Measurements from ENCODE around the gene EXOSC2. TPM values are rescaled to one million over a fixed set of nuclear protein-coding genes. Genes with fewer than 3 reads are reported as not detected.

The EXOSC2 gene
- total and polyA plus RNA-seq, 2 experiments from 2014 or later = 37.6 to 77.7 TPM

- Mint-ChIP-seq H3K36me3 (ENCODE audit: low read depth) (no peaks in the 10 kb centered on the region), H3K4me3 (no peak overlapping the region), H3K4me1 (no peaks in the 10 kb centered on the region; the same call in 2 of the 3 replicates), H3K27ac (no peak overlapping the region), H3K9me3 (no peaks in the 10 kb centered on the region), H3K27me3 (ENCODE audit: insufficient read depth, low read depth, poor library complexity) (no peaks in the 10 kb centered on the region)
- no peak overlapping the region for H2AFZ ChIP-seq
- DNase-seq (ENCODE audit: low spot score) = no peak
- no peak for TF ChIP-seq EZH2 (IDR thresholded peaks at IDR 0.05; ENCODE audit: low read depth, unreplicated experiment)
- TF ChIP-seq ZNF114 (CRISPR knock-in tag; IDR thresholded peaks at IDR 0.05) = no peak
- TF ChIP-seq CREB1 (CRISPR knock-in tag; IDR thresholded peaks at IDR 0.05; ENCODE audit: low read depth) = no peak
- no peak for TF ChIP-seq EZH2phosphoT487 (IDR thresholded peaks at IDR 0.05; ENCODE audit: unreplicated experiment)
- TF ChIP-seq, protein P1, sequence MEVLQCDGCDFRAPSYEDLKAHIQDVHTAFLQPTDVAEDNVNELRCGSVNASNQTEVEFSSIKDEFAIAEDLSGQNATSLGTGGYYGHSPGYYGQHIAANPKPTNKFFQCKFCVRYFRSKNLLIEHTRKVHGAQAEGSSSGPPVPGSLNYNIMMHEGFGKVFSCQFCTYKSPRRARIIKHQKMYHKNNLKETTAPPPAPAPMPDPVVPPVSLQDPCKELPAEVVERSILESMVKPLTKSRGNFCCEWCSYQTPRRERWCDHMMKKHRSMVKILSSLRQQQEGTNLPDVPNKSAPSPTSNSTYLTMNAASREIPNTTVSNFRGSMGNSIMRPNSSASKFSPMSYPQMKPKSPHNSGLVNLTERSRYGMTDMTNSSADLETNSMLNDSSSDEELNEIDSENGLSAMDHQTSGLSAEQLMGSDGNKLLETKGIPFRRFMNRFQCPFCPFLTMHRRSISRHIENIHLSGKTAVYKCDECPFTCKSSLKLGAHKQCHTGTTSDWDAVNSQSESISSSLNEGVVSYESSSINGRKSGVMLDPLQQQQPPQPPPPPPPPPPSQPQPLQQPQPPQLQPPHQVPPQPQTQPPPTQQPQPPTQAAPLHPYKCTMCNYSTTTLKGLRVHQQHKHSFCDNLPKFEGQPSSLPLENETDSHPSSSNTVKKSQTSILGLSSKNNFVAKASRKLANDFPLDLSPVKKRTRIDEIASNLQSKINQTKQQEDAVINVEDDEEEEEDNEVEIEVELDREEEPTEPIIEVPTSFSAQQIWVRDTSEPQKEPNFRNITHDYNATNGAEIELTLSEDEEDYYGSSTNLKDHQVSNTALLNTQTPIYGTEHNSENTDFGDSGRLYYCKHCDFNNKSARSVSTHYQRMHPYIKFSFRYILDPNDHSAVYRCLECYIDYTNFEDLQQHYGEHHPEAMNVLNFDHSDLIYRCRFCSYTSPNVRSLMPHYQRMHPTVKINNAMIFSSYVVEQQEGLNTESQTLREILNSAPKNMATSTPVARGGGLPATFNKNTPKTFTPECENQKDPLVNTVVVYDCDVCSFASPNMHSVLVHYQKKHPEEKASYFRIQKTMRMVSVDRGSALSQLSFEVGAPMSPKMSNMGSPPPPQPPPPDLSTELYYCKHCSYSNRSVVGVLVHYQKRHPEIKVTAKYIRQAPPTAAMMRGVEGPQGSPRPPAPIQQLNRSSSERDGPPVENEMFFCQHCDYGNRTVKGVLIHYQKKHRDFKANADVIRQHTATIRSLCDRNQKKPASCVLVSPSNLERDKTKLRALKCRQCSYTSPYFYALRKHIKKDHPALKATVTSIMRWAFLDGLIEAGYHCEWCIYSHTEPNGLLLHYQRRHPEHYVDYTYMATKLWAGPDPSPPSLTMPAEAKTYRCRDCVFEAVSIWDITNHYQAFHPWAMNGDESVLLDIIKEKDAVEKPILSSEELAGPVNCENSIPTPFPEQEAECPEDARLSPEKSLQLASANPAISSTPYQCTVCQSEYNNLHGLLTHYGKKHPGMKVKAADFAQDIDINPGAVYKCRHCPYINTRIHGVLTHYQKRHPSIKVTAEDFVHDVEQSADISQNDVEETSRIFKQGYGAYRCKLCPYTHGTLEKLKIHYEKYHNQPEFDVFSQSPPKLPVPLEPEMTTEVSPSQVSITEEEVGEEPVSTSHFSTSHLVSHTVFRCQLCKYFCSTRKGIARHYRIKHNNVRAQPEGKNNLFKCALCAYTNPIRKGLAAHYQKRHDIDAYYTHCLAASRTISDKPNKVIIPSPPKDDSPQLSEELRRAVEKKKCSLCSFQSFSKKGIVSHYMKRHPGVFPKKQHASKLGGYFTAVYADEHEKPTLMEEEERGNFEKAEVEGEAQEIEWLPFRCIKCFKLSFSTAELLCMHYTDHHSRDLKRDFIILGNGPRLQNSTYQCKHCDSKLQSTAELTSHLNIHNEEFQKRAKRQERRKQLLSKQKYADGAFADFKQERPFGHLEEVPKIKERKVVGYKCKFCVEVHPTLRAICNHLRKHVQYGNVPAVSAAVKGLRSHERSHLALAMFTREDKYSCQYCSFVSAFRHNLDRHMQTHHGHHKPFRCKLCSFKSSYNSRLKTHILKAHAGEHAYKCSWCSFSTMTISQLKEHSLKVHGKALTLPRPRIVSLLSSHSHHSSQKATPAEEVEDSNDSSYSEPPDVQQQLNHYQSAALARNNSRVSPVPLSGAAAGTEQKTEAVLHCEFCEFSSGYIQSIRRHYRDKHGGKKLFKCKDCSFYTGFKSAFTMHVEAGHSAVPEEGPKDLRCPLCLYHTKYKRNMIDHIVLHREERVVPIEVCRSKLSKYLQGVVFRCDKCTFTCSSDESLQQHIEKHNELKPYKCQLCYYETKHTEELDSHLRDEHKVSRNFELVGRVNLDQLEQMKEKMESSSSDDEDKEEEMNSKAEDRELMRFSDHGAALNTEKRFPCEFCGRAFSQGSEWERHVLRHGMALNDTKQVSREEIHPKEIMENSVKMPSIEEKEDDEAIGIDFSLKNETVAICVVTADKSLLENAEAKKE (CRISPR knock-in tag; IDR thresholded peaks at IDR 0.05) = no peak
- TF ChIP-seq, protein P2, sequence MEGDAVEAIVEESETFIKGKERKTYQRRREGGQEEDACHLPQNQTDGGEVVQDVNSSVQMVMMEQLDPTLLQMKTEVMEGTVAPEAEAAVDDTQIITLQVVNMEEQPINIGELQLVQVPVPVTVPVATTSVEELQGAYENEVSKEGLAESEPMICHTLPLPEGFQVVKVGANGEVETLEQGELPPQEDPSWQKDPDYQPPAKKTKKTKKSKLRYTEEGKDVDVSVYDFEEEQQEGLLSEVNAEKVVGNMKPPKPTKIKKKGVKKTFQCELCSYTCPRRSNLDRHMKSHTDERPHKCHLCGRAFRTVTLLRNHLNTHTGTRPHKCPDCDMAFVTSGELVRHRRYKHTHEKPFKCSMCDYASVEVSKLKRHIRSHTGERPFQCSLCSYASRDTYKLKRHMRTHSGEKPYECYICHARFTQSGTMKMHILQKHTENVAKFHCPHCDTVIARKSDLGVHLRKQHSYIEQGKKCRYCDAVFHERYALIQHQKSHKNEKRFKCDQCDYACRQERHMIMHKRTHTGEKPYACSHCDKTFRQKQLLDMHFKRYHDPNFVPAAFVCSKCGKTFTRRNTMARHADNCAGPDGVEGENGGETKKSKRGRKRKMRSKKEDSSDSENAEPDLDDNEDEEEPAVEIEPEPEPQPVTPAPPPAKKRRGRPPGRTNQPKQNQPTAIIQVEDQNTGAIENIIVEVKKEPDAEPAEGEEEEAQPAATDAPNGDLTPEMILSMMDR (conservative IDR thresholded peaks at IDR 0.05; ENCODE audit: low read depth in 2 of 2) = no peak
- TF ChIP-seq, protein P3, sequence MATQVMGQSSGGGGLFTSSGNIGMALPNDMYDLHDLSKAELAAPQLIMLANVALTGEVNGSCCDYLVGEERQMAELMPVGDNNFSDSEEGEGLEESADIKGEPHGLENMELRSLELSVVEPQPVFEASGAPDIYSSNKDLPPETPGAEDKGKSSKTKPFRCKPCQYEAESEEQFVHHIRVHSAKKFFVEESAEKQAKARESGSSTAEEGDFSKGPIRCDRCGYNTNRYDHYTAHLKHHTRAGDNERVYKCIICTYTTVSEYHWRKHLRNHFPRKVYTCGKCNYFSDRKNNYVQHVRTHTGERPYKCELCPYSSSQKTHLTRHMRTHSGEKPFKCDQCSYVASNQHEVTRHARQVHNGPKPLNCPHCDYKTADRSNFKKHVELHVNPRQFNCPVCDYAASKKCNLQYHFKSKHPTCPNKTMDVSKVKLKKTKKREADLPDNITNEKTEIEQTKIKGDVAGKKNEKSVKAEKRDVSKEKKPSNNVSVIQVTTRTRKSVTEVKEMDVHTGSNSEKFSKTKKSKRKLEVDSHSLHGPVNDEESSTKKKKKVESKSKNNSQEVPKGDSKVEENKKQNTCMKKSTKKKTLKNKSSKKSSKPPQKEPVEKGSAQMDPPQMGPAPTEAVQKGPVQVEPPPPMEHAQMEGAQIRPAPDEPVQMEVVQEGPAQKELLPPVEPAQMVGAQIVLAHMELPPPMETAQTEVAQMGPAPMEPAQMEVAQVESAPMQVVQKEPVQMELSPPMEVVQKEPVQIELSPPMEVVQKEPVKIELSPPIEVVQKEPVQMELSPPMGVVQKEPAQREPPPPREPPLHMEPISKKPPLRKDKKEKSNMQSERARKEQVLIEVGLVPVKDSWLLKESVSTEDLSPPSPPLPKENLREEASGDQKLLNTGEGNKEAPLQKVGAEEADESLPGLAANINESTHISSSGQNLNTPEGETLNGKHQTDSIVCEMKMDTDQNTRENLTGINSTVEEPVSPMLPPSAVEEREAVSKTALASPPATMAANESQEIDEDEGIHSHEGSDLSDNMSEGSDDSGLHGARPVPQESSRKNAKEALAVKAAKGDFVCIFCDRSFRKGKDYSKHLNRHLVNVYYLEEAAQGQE (IDR thresholded peaks at IDR 0.05; ENCODE audit: unreplicated experiment) = no peak
- no peak for TF ChIP-seq STAT1 (IDR thresholded peaks at IDR 0.05; ENCODE audit: unreplicated experiment)
- no peak for TF ChIP-seq NANOG (IDR thresholded peaks at IDR 0.05; ENCODE audit: borderline replicate concordance)
- no peak for TF ChIP-seq POLR2AphosphoS5 (IDR thresholded peaks at IDR 0.05; ENCODE audit: low read depth)
- TF ChIP-seq ZNF331 (CRISPR knock-in tag; IDR thresholded peaks at IDR 0.05; ENCODE audit: low read depth) = no peak
- TF ChIP-seq ETS1 (IDR thresholded peaks at IDR 0.05) = no peak
- no peak for TF ChIP-seq JUNB (IDR thresholded peaks at IDR 0.05; ENCODE audit: unreplicated experiment)
- H3K27ac ChIP-seq (ENCODE audit: low read depth) = no peak overlapping the region
- peaks cover 86% of the 10 kb centered on the region for H3K79me2 ChIP-seq (replicated peaks; ENCODE audit: insufficient read depth)
- H3F3A ChIP-seq (replicated peaks; ENCODE audit: low read depth) = no peaks in the 10 kb centered on the region
- ATAC-seq = no peak
- no peak overlapping the region for H3K4me3 ChIP-seq
- no peaks in the 10 kb centered on the region for H3K27me3 ChIP-seq (ENCODE audit: insufficient read depth)
- H3K4me1 ChIP-seq (ENCODE audit: insufficient read depth) = 0 out of 2 replicates have a peak, but pooled peaks cover 4% of the 10 kb centered on the region
- no peak overlapping the region for H3K4me2 ChIP-seq
- H3K9me2 ChIP-seq (ENCODE audit: insufficient read depth) = no peaks in the 10 kb centered on the region
- H4K20me1 ChIP-seq (replicated peaks; ENCODE audit: insufficient read depth) = peaks cover 17% of the 10 kb centered on the region
- no peaks in the 10 kb centered on the region for H3K36me3 ChIP-seq (ENCODE audit: insufficient read depth)
Observed at GRCh38 chr9:130720762-130721161, 27.2 kb downstream of the EXOSC2 start.

All from GM23338 (cell line).